Measurements from ENCODE around the gene ELL. TPM values are rescaled to one million over a fixed set of nuclear protein-coding genes. Genes with fewer than 3 reads are reported as not detected.

The ELL gene
- total and polyA plus RNA-seq, 8 donors, result 4.1 to 88.7 (median 11.2) TPM

DNA sequence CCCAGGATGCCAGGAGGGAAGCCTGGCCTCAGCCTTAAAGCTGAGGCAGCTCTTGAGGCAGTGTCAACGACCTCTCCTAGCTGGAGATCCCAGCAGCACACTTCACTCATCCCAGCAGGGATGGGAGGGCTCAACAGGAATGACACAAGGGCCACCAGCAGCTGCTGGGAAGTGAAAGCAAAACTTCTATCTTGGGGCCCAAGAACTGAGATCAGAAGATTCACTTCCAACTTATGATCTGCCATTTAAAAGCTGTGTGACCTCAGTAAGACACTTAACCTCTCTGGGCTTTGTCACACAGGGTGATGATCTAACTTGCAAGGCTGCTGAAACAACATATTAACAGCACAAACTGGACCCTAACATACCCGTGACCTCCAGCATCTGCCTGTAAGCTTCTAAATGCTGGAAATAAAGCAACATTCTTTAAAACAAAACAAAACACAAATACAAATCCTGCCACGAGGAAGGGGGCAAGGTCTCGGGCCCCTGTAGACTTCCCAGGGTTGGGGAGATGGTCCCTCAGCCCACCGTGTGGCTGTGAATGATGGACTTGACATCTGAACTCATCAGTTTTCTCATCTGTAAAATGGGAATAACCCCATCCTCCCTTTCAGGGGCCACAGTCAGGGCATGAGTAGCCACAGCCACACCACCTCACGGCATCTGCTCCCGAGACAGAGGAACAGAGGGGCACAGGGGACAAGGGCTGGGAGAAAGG, 22.7 kb downstream of the ELL start:
- DNase-seq, result no peak
- peaks cover 83 to 100% (median 97%) of the 10 kb centered on the region in 4 donors for H3K4me1 ChIP-seq

DNA sequence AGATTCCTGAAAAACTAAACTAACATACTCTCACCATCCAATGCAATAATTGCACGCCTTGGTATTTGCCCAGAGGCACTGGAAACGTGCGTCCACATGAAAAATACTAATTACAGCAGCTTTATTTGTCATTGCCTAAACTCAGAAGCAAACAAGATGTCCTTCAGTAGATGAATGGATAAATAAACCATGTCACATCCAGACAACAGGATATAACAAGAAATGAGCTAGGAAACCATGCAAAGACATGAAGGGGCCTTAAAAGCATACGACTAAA, 25.0 kb downstream of the ELL start:
- no peaks in the 10 kb centered on the region for H3K36me3 ChIP-seq
- no peak overlapping the region for H3K4me3 ChIP-seq
- no peaks in the 10 kb centered on the region for H3K9me3 ChIP-seq
- TF ChIP-seq POLR2AphosphoS5 (IDR thresholded peaks at IDR 0.05) (no peak), POLR2A (IDR thresholded peaks at IDR 0.05) (no peak)
- 69 to 81% (median 77%) methylated on average over 4 of the region's 4 CpGs for WGBS, 5 donors
- peaks cover 78 to 99% (median 95%) of the 10 kb centered on the region in 4 donors for H3K4me1 ChIP-seq
- intact Hi-C loops (cut with DNase I; ENCODE audit: low total_unique reads), result no loop called here
- H3K27me3 ChIP-seq, result no peaks in the 10 kb centered on the region
- no peak for DNase-seq
- H3K27ac ChIP-seq, result peak overlapping the region in 3 of 5 donors; percentile 15 to 70 (median 50)

More for the DNA sequence above, 22.7 kb downstream of the ELL start:
- no peaks in the 10 kb centered on the region for H3K36me3 ChIP-seq
- H3K27ac ChIP-seq, result peak overlapping the region in 4 of 5 donors; percentile 13 to 75 (median 74)
- WGBS, 5 donors, result 70 to 87% (median 81%) methylated on average over 6 to 7 of the region's 7 CpGs
- no peak overlapping the region for H3K4me3 ChIP-seq
- intact Hi-C loops (cut with DNase I; ENCODE audit: low total_unique reads), result no loop called here
- H3K27me3 ChIP-seq, result no peaks in the 10 kb centered on the region
- no peaks in the 10 kb centered on the region for H3K9me3 ChIP-seq
- TF ChIP-seq CTCF (IDR thresholded peaks at IDR 0.05) (no peak), POLR2AphosphoS5 (IDR thresholded peaks at IDR 0.05) (no peak)

- TF ChIP-seq POLR2AphosphoS5 (IDR thresholded peaks at IDR 0.05) (peak in 2 of 3 donors; percentile 6 to 31), POLR2A (IDR thresholded peaks at IDR 0.05) (no peak), EP300 (IDR thresholded peaks at IDR 0.05) (no peak), CTCF (IDR thresholded peaks at IDR 0.05) (no peak)
- no peak overlapping the region for H3K4me3 ChIP-seq
- H3K9me3 ChIP-seq, result no peaks in the 10 kb centered on the region
- peaks cover 72 to 98% (median 90%) of the 10 kb centered on the region in 4 donors for H3K4me1 ChIP-seq
- H3K27me3 ChIP-seq, result no peaks in the 10 kb centered on the region
- peak overlapping the region; percentile 50 to 70 (median 58) for H3K27ac ChIP-seq
- peak; percentile 70 to 89 for DNase-seq
- 25 to 52% (median 43%) methylated on average over 11 of the region's 11 CpGs for WGBS, 5 donors
- no peaks in the 10 kb centered on the region for H3K36me3 ChIP-seq
- intact Hi-C loops (cut with DNase I; ENCODE audit: low total_unique reads), result no loop called here
Measured at GRCh38 chr19:18496167-18496979, 25.5 kb downstream of the ELL start.

DNA sequence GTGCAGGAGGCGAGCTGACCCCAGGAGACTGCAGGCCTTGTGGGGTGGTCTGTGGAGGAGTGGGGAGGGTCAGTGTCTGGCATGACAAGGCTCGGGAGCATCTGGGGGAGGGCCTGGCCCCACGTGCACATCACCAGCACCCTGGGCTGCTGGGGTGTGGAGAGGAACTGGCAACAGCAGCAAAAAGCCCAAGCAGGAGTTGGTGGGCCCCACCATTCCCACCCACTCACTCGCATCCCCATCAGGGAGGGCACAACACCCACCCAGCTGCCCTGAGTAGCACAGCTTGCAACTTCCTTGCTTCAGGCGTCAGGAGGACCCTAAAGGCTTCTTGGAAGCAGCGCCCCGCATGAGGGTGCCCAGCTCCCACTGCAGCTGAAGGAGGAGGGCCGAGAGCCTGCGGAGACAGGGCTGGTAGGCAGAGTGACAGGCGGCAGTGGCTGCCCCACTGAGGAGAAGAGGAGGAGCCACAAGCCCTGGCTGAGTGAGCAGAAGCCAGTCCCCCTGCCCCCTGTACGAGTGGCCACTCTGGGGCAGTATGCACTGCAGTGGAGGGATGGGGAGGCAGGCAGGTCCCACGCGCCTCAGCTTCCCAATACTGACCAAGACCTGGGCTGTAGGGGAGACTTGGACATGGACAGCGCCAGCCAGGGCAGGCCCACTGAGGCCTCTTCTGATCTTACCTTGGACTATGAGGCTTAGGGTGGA, 26.5 kb downstream of the ELL start:
- H3K4me1 ChIP-seq, result peaks cover 62 to 89% (median 82%) of the 10 kb centered on the region in 4 donors
- H3K4me3 ChIP-seq, result peak overlapping the region in 1 of 4 donors; percentile 11
- H3K27me3 ChIP-seq, result no peaks in the 10 kb centered on the region
- no peak for DNase-seq
- intact Hi-C loops (cut with DNase I; ENCODE audit: low total_unique reads), result no loop called here
- 72 to 87% (median 84%) methylated on average over 11 to 14 of the region's 14 CpGs for WGBS, 5 donors
- peak overlapping the region in 4 of 5 donors; percentile 50 to 72 (median 69) for H3K27ac ChIP-seq
- no peaks in the 10 kb centered on the region for H3K9me3 ChIP-seq
- H3K36me3 ChIP-seq, result no peaks in the 10 kb centered on the region
- TF ChIP-seq POLR2A (IDR thresholded peaks at IDR 0.05) (no peak), POLR2AphosphoS5 (IDR thresholded peaks at IDR 0.05) (no peak), EP300 (IDR thresholded peaks at IDR 0.05) (no peak), CTCF (IDR thresholded peaks at IDR 0.05) (no peak)
